Type B pancreatic cell (in vitro differentiated cells): ENCODE measurements around the gene DCP2. TPM values are rescaled to one million over a fixed set of nuclear protein-coding genes. Genes with fewer than 3 reads are reported as not detected.

Experiments
- DNase-seq: peaks from one replicate; pipeline ENCODE4 v3.0.0; 2021; ENCODE audit warnings: mixed read lengths; ENCODE audit not compliant: unreplicated experiment; ENCODE audit errors: extremely low spot score
- H3K27ac Mint-ChIP-seq: 2 replicates; pipeline ENCODE4 v1.8.0; 2021; ENCODE audit warnings: mild to moderate bottlenecking, mixed read lengths
- H3K27me3 Mint-ChIP-seq: 2 replicates; pipeline ENCODE4 v1.8.0; 2021; ENCODE audit warnings: mixed read lengths
- H3K36me3 Mint-ChIP-seq: 2 replicates; pipeline ENCODE4 v1.8.0; 2021; ENCODE audit warnings: mixed read lengths
- H3K4me1 Mint-ChIP-seq: one replicate; pipeline ENCODE4 v1.8.0; 2021; ENCODE audit warnings: mixed read lengths; ENCODE audit not compliant: unreplicated experiment
- H3K4me3 Mint-ChIP-seq: 2 replicates; pipeline ENCODE4 v1.8.0; 2021; ENCODE audit warnings: mild to moderate bottlenecking, mixed read lengths
- H3K9me3 Mint-ChIP-seq: 2 replicates; pipeline ENCODE4 v1.8.0; 2021; ENCODE audit warnings: mixed read lengths
- total RNA-seq: library from RNA; stranded (reverse); gene quantifications from 2 replicates; pipeline ENCODE4 v1.2.1, GENCODE V29; 2021; ENCODE audit warnings: low replicate concordance
- TF ChIP-seq, protein P1 (sequence below): fragments of 200-600 bp; sonication (generic); conservative IDR thresholded peaks from 2 replicates; pipeline ENCODE4 v1.5.0; 2021; ENCODE audit warnings: antibody characterized with exemption, mild to moderate bottlenecking

DCP2 gene
- total RNA-seq, 1 donor from 2014 or later = 90.3 TPM

DNA sequence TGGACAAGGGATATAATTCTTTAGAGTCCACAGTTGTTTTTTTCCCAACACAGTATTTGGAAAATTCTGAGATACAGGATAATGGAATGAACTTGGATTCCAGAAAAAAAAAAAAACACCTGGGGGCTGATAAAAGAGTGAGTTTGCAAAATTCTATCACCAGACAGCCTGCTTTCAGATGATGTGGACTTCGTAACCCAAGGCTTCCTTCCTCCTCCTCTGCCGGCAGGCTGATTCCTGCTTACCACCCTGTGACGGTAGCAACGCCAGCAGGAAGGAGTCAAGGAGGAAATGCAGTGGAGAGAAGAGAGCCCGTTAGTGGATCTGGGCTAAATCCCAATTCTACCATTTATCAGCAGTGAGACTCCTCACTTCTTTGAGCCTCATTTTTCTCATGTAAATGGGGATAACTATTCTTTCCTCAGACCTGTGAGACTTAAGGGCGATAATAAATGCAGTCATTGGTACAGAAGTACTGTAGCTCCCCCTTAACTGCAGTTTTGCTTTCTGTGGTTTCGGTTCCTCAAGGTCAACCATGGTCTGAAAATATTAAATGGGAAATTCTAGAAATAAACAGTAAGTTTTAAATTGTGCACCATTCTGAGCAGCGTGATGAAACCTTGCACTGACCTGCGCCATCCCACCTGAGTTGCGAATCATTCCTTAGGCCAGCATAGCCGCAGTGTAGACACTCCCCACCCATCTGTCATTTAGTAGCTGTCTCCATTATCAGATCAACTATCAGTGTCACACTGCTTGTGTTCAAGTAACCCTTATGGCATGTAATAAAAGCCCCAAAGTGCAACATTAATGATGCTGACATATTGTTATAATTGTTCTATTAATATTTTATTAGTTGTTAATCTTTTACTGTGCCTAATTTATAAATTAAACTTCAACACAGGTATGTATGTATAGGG, 71.4 kb downstream of the DCP2 start:
- DNase-seq = no peak
- Mint-ChIP-seq H3K36me3 (no peaks in the 10 kb centered on the region), H3K4me3 (no peak overlapping the region), H3K4me1 (peaks cover 3% of the 10 kb centered on the region), H3K9me3 (no peaks in the 10 kb centered on the region), H3K27ac (peak overlapping the region; percentile 96), H3K27me3 (no peaks in the 10 kb centered on the region)
- TF ChIP-seq, protein P1, sequence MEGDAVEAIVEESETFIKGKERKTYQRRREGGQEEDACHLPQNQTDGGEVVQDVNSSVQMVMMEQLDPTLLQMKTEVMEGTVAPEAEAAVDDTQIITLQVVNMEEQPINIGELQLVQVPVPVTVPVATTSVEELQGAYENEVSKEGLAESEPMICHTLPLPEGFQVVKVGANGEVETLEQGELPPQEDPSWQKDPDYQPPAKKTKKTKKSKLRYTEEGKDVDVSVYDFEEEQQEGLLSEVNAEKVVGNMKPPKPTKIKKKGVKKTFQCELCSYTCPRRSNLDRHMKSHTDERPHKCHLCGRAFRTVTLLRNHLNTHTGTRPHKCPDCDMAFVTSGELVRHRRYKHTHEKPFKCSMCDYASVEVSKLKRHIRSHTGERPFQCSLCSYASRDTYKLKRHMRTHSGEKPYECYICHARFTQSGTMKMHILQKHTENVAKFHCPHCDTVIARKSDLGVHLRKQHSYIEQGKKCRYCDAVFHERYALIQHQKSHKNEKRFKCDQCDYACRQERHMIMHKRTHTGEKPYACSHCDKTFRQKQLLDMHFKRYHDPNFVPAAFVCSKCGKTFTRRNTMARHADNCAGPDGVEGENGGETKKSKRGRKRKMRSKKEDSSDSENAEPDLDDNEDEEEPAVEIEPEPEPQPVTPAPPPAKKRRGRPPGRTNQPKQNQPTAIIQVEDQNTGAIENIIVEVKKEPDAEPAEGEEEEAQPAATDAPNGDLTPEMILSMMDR = no peak

- Mint-ChIP-seq H3K4me1 (peaks cover 3% of the 10 kb centered on the region), H3K4me3 (no peak overlapping the region), H3K36me3 (peaks cover under 1% of the 10 kb centered on the region), H3K27me3 (no peaks in the 10 kb centered on the region), H3K27ac (no peak overlapping the region), H3K9me3 (no peaks in the 10 kb centered on the region)
- DNase-seq = no peak
- TF ChIP-seq, protein P1 = no peak
These were observed 72.3 kb downstream of the DCP2 start for GRCh38 chr5:113048931-113049330.

DNA sequence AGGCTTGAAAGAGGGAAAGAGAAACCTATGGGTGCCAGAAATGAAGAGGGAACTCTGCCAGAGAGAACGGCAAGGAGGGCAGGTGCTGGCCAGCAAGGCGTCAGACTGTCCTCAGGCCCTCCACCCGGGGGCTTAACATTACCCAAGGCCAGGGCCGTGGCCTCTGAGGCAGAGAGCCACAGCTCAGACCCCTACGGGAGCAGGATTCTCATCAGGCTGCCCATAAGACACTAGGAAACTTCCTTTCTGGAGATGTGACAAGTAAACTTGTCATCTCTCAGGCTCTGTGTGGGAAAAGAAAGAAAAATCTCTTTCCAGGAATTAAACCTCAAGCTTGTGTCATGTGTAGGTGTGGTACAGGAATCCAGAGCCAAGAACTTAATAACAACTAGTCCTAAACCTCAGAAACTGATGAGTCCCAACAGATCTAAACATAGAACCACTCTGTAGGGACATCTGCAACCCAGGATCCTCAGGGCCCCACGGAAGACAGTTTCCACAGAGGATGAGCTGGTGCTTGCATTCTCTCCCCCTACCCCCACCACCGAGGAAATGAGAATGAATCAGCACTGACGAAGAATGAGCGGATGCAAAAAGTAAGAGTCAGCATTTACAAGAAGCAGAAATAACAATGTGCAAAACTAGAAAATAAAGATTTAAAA, 74.3 kb downstream of the DCP2 start:
- Mint-ChIP-seq H3K36me3 (peaks cover 3% of the 10 kb centered on the region), H3K9me3 (no peaks in the 10 kb centered on the region), H3K4me3 (no peak overlapping the region), H3K27ac (no peak overlapping the region), H3K27me3 (no peaks in the 10 kb centered on the region), H3K4me1 (no peaks in the 10 kb centered on the region)
- DNase-seq = no peak
- TF ChIP-seq, protein P1 = no peak

- H3K36me3 Mint-ChIP-seq = peaks cover 3% of the 10 kb centered on the region
- H3K9me3 Mint-ChIP-seq = no peaks in the 10 kb centered on the region
- no peak overlapping the region for H3K4me3 Mint-ChIP-seq
- no peak for DNase-seq
- no peak overlapping the region for H3K27ac Mint-ChIP-seq
- TF ChIP-seq, protein P1 = no peak
- H3K4me1 Mint-ChIP-seq = peaks cover 4% of the 10 kb centered on the region
- no peaks in the 10 kb centered on the region for H3K27me3 Mint-ChIP-seq
These were observed 75.6 kb downstream of the DCP2 start for GRCh38 chr5:113052041-113052795.

GRCh38 chr5:113053511-113053995, 77.0 kb downstream of the DCP2 start:
- DNase-seq = no peak
- Mint-ChIP-seq H3K27me3 (no peaks in the 10 kb centered on the region), H3K4me3 (no peak overlapping the region), H3K27ac (no peak overlapping the region), H3K36me3 (peaks cover 3% of the 10 kb centered on the region), H3K9me3 (no peaks in the 10 kb centered on the region), H3K4me1 (peaks cover 9% of the 10 kb centered on the region)
- TF ChIP-seq, protein P1 = no peak
